GM12873 (cell line): Measurements from ENCODE around the gene SLIT1.

Experiments used
- CTCF ChIP-seq: IDR thresholded peaks from 2 replicates; pipeline ENCODE4 v1.5.1; 2012; ENCODE audit warnings: low read depth, mild to moderate bottlenecking, moderate library complexity, low read length, control low read depth; ENCODE audit not compliant: insufficient read depth; ENCODE audit errors: missing control alignments

SLIT1 gene

GRCh38 chr10:97001183-97001991, 184.4 kb downstream of the SLIT1 start:
- TF ChIP-seq CTCF = no peak

- peak; percentile 7 for TF ChIP-seq CTCF
Measured at GRCh38 chr10:97000487-97001182, 185.1 kb downstream of the SLIT1 start.

- no peak for TF ChIP-seq CTCF
Measured at GRCh38 chr10:96999987-97000386, 185.8 kb downstream of the SLIT1 start.

GRCh38 chr10:96999337-96999736, 186.4 kb downstream of the SLIT1 start:
- TF ChIP-seq CTCF = no peak

- TF ChIP-seq CTCF = no peak
Measured at GRCh38 chr10:96998329-96998888, 187.3 kb downstream of the SLIT1 start.

GRCh38 chr10:96996275-96996965, 189.3 kb downstream of the SLIT1 start:
- no peak for TF ChIP-seq CTCF

- no peak for TF ChIP-seq CTCF
Measured at GRCh38 chr10:96995851-96996250, 189.9 kb downstream of the SLIT1 start.
